OCI-LY7 (cell line): Measurements from ENCODE around the gene CNIH2. TPM values are rescaled to one million over a fixed set of nuclear protein-coding genes. Genes with fewer than 3 reads are reported as not detected.

Experiments
- BruUV-seq: library from RNA; stranded (reverse); fragments of 400-500 nt; replicated peaks from 2 replicates; lab custom pipeline; 2021; lab: Mats Ljungman, UMichigan
- CTCF ChIA-PET: fragments of 300-600 bp; sonication (Branson Sonifier 250); formaldehyde crosslinking; loops from one replicate; lab custom pipeline; 2022; ENCODE audit warnings: antibody characterized with exemption; ENCODE audit not compliant: unreplicated experiment; lab: Charles Lee
- POLR2A ChIA-PET: fragments of 300-600 bp; sonication (Branson Sonifier 250); formaldehyde crosslinking; loops from one replicate; lab custom pipeline; 2022; ENCODE audit warnings: antibody characterized with exemption; lab: Charles Lee
- DNase-seq: peaks from one replicate; pipeline ENCODE4 v3.0.0-alpha.2; 2015; ENCODE audit warnings: low spot score
- H2AFZ ChIP-seq: fragments of 200-600 bp; sonication (generic), shearing (Covaris generic); 2 replicates; pipeline ENCODE4 v1.6.1; 2014; ENCODE audit warnings: mild to moderate bottlenecking, antibody characterized with exemption, low read length, moderate library complexity
- H3K27ac ChIP-seq: fragments of 200-600 bp; sonication (generic); 2 replicates; pipeline ENCODE4 v1.5.1; 2014; ENCODE audit warnings: mixed run types, low read depth, mild to moderate bottlenecking, moderate library complexity, low read length, inconsistent platforms; ENCODE audit not compliant: poor library complexity, severe bottlenecking
- H3K36me3 ChIP-seq: fragments of 200-600 bp; sonication (generic); 2 replicates; pipeline ENCODE4 v1.6.1; 2014; ENCODE audit warnings: mild to moderate bottlenecking, antibody characterized with exemption, low read length, moderate library complexity, mixed read lengths; ENCODE audit not compliant: insufficient read depth
- H3K4me1 ChIP-seq: fragments of 200-600 bp; sonication (generic); 2 replicates; pipeline ENCODE4 v1.5.1; 2014; ENCODE audit warnings: mild to moderate bottlenecking, low read length; ENCODE audit not compliant: insufficient read depth, poor library complexity, severe bottlenecking
- H3K4me2 ChIP-seq: fragments of 200-600 bp; sonication (generic); 2 replicates; pipeline ENCODE4 v1.6.1; 2014; ENCODE audit warnings: mild to moderate bottlenecking, low read length
- H3K4me3 ChIP-seq: fragments of 200-600 bp; sonication (generic); 2 replicates; pipeline ENCODE4 v1.5.1; 2014; ENCODE audit warnings: mild to moderate bottlenecking, low read depth, low read length; ENCODE audit not compliant: poor library complexity, severe bottlenecking
- H3K79me2 ChIP-seq: fragments of 200-600 bp; sonication (generic); 2 replicates; pipeline ENCODE4 v1.6.1; 2016; ENCODE audit warnings: low read depth, mild to moderate bottlenecking, low read length, moderate library complexity, mixed read lengths; ENCODE audit not compliant: insufficient read depth
- H3K9me2 ChIP-seq: fragments of 200-600 bp; sonication (generic); 2 replicates; pipeline ENCODE4 v1.6.1; 2016; ENCODE audit warnings: mild to moderate bottlenecking, low read length, mixed read lengths; ENCODE audit not compliant: insufficient read depth
- H3K9me3 ChIP-seq: fragments of 200-600 bp; sonication (generic); 2 replicates; pipeline ENCODE4 v1.6.1; 2014; ENCODE audit warnings: mild to moderate bottlenecking, mixed run types, low read length, mixed read lengths
- H4K20me1 ChIP-seq: fragments of 200-600 bp; sonication (generic); 2 replicates; pipeline ENCODE4 v1.6.1; 2014; ENCODE audit warnings: mild to moderate bottlenecking, antibody characterized with exemption, low read length, moderate library complexity, mixed read lengths; ENCODE audit not compliant: insufficient read depth
- EZH2phosphoT487 ChIP-seq: fragments of 200-600 bp; sonication (generic); IDR thresholded peaks from 2 replicates; pipeline ENCODE4 v1.6.1; 2018; ENCODE audit warnings: low read depth, borderline replicate concordance, mild to moderate bottlenecking, mixed run types, antibody characterized with exemption, low read length, moderate library complexity, mixed read lengths
- intact Hi-C: fragments of 100-400 bp; cut with micrococcal nuclease; formaldehyde crosslinking; loops from one replicate; pipeline ENCODE4 v1.10.0; 2022; ENCODE audit not compliant: unreplicated experiment
- total RNA-seq, 2 experiments: library from RNA; depleted of rRNA in 1 of 2; stranded (reverse); fragments of >200 nt in 1 of 2; shearing (Covaris generic) in 1 of 2; gene quantifications; 2 replicates each; pipeline ENCODE4 v1.2.3, GENCODE V29; 2014 to 2022
- TF ChIP-seq, protein P1 (sequence below): fragments of 200-600 bp; sonication (generic); conservative IDR thresholded peaks from 2 replicates; pipeline ENCODE4 v1.5.1; 2014; ENCODE audit warnings: mild to moderate bottlenecking, antibody characterized with exemption, low read length, moderate library complexity, mixed read lengths

Gene CNIH2
- total RNA-seq, 2 experiments from 2014 or later, result 0.60 to 2.7 TPM

GRCh38 chr11:66267379-66268243 lies 10.4 kb upstream of the CNIH2 start:
- BruUV-seq, result no TSS peak
- peak overlapping the region; percentile 72; the same call in 1 of the 2 replicates for H2AFZ ChIP-seq
- H3K79me2 ChIP-seq, result peaks cover 24% of the 10 kb centered on the region
- peak overlapping the region; percentile 96 for H3K4me2 ChIP-seq
- peaks cover 71% of the 10 kb centered on the region for H3K36me3 ChIP-seq
- H3K9me2 ChIP-seq, result no peaks in the 10 kb centered on the region
- H4K20me1 ChIP-seq, result no peaks in the 10 kb centered on the region
- TF ChIP-seq, protein P1, sequence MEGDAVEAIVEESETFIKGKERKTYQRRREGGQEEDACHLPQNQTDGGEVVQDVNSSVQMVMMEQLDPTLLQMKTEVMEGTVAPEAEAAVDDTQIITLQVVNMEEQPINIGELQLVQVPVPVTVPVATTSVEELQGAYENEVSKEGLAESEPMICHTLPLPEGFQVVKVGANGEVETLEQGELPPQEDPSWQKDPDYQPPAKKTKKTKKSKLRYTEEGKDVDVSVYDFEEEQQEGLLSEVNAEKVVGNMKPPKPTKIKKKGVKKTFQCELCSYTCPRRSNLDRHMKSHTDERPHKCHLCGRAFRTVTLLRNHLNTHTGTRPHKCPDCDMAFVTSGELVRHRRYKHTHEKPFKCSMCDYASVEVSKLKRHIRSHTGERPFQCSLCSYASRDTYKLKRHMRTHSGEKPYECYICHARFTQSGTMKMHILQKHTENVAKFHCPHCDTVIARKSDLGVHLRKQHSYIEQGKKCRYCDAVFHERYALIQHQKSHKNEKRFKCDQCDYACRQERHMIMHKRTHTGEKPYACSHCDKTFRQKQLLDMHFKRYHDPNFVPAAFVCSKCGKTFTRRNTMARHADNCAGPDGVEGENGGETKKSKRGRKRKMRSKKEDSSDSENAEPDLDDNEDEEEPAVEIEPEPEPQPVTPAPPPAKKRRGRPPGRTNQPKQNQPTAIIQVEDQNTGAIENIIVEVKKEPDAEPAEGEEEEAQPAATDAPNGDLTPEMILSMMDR, result peak; percentile 33; the same call in 1 of the 2 replicates
- no peak for TF ChIP-seq EZH2phosphoT487
- peaks cover 24% of the 10 kb centered on the region for H3K4me1 ChIP-seq
- no peaks in the 10 kb centered on the region for H3K9me3 ChIP-seq
- POLR2A ChIA-PET, result interaction anchor here (0.6 to 1.1 kb wide), 2 partner anchors 44 to 749 kb away, joined by 3 to 4 read pairs; no protein-coding TSS in a partner anchor
- DNase-seq, result peak; percentile 87
- peak overlapping the region; percentile 100 for H3K4me3 ChIP-seq
- CTCF ChIA-PET, result interaction anchor here (0.6 kb wide), 1 partner anchor 22 kb away, joined by 3 read pairs; the partner anchor contains the start of gene YIF1A
- intact Hi-C loops, result loop anchor here (5.0 kb wide), 2 partner anchors 265 to 410 kb away; partner anchors contain the start of genes BANF1, CFL1 and EIF1AD
- H3K27ac ChIP-seq, result peak overlapping the region; percentile 84

DNA sequence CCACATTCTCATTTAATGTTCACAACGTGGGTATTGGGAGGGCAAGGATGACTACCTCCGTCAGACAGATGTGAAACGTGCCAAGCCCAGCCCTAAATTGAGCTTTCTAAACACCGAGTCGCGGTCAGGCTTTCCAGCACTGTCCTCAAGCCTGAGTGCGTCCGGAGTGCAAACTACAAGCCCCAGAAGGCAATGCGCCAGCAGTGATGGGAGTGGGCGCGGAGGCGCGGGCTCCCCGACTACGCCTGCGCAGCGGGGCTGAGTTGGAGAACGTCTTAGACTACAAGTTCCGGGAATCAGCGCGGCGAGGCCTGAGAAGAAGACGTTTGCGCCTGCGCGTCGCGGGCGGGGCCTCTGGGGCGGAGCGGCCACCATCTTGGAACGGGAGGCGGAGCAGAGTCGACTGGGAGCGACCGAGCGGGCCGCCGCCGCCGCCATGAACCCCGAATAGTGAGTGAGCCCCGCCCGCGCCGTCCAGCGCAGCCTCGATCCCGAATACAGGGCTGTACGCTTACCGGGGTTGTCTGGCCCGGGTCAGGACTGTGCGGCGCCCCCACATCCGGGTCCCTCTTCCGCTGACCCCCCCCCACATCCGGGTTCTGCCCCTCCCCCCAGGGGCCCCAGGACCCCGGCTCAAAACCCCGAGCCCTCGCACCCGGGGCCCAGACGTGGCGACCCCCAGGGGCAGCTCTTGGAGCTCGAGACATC lies 9.6 kb upstream of the CNIH2 start, which contains the start of gene RAB1B:
Gene RAB1B, plus strand, starts transcription at position 396 of the 708 bp plus-strand sequence. Its CDS starts 41 bp downstream, at position 437.
- peak; percentile 100 for DNase-seq
- H3K27ac ChIP-seq, result peak within 1 kb of the TSS; percentile 84
- peaks cover 24% of the 10 kb centered on the region for H3K4me1 ChIP-seq
- peaks cover 71% of the 10 kb centered on the region for H3K36me3 ChIP-seq
- H3K9me2 ChIP-seq, result no peaks in the 10 kb centered on the region
- ChIA-PET POLR2A (interaction anchor here (1.1 kb wide), 1 partner anchor 43 kb away, joined by 3 read pairs; no protein-coding TSS in a partner anchor), CTCF (interaction anchor here (0.6 kb wide), 1 partner anchor 21 kb away, joined by 3 read pairs; the partner anchor contains the start of gene YIF1A)
- H3K4me2 ChIP-seq, result peak within 1 kb of the TSS; percentile 99
- no peaks in the 10 kb centered on the region for H4K20me1 ChIP-seq
- H3K79me2 ChIP-seq, result peaks cover 24% of the 10 kb centered on the region
- H3K4me3 ChIP-seq, result peak within 1 kb of the TSS; percentile 100
- BruUV-seq, result no TSS peak
- no peak for TF ChIP-seq EZH2phosphoT487
- TF ChIP-seq, protein P1, result no peak
- H2AFZ ChIP-seq, result peak within 1 kb of the TSS; percentile 72; the same call in 1 of the 2 replicates
- H3K9me3 ChIP-seq, result no peaks in the 10 kb centered on the region
- intact Hi-C loops, result loop anchor here (5.0 kb wide), 2 partner anchors 266 to 411 kb away; partner anchors contain the start of genes BANF1, CFL1 and EIF1AD
